ENCODE results near the gene ATXN2L. TPM values are rescaled to one million over a fixed set of nuclear protein-coding genes. Genes with fewer than 3 reads are reported as not detected.

Gene ATXN2L
- total RNA-seq, 2 experiments from 2014 or later = 109 to 451 TPM

GRCh38 chr16:28869201-28869600 is 46.4 kb downstream of the ATXN2L start:
- H2AFZ ChIP-seq (ENCODE audit: low read length) = no peak overlapping the region
- peaks cover 10% of the 10 kb centered on the region for H3K4me1 ChIP-seq (ENCODE audit: insufficient read depth, low read length, poor library complexity, severe bottlenecking)
- no TSS peak for BruUV-seq (replicated peaks)
- H3K36me3 ChIP-seq (ENCODE audit: insufficient read depth, low read length) = peaks cover 67% of the 10 kb centered on the region
- POLR2A ChIA-PET = no interaction called here
- H3K4me2 ChIP-seq (ENCODE audit: low read length) = no peak overlapping the region
- TF ChIP-seq EZH2phosphoT487 (IDR thresholded peaks at IDR 0.05; ENCODE audit: borderline replicate concordance, low read depth, low read length) (no peak), CTCF (conservative IDR thresholded peaks at IDR 0.05; ENCODE audit: low read length) (no peak)
- intact Hi-C loops (cut with micrococcal nuclease; ENCODE audit: unreplicated experiment) = no loop called here
- H3K9me2 ChIP-seq (ENCODE audit: insufficient read depth, low read length) = no peaks in the 10 kb centered on the region
- no peak for DNase-seq (ENCODE audit: low spot score)
- no peak overlapping the region for H3K27ac ChIP-seq (ENCODE audit: low read depth, low read length, poor library complexity, severe bottlenecking)
- peaks cover 16% of the 10 kb centered on the region for H3K79me2 ChIP-seq (ENCODE audit: insufficient read depth, low read depth, low read length)
- CTCF ChIA-PET (ENCODE audit: unreplicated experiment) = no interaction called here
- H3K9me3 ChIP-seq (ENCODE audit: low read length) = no peaks in the 10 kb centered on the region
- H4K20me1 ChIP-seq (ENCODE audit: insufficient read depth, low read length) = no peaks in the 10 kb centered on the region; the same call in 1 of the 2 replicates
- no peak overlapping the region for H3K4me3 ChIP-seq (ENCODE audit: low read depth, low read length, poor library complexity, severe bottlenecking)

GRCh38 chr16:28872952-28873351 is 50.2 kb downstream of the ATXN2L start:
- peaks cover 58% of the 10 kb centered on the region for H3K36me3 ChIP-seq (ENCODE audit: insufficient read depth, low read length)
- H4K20me1 ChIP-seq (ENCODE audit: insufficient read depth, low read length) = no peaks in the 10 kb centered on the region
- no peaks in the 10 kb centered on the region for H3K9me2 ChIP-seq (ENCODE audit: insufficient read depth, low read length)
- H3K27ac ChIP-seq (ENCODE audit: low read depth, low read length, poor library complexity, severe bottlenecking) = no peak overlapping the region
- intact Hi-C loops (cut with micrococcal nuclease; ENCODE audit: unreplicated experiment) = loop anchor here (10.0 kb wide), 1 partner anchor 1882 kb away; no protein-coding TSS in a partner anchor
- POLR2A ChIA-PET = no interaction called here
- no peak overlapping the region for H2AFZ ChIP-seq (ENCODE audit: low read length)
- CTCF ChIA-PET (ENCODE audit: unreplicated experiment) = no interaction called here
- TF ChIP-seq CTCF (conservative IDR thresholded peaks at IDR 0.05; ENCODE audit: low read length) = no peak
- TF ChIP-seq EZH2phosphoT487 (IDR thresholded peaks at IDR 0.05; ENCODE audit: borderline replicate concordance, low read depth, low read length) = no peak
- no TSS peak for BruUV-seq (replicated peaks)
- no peak overlapping the region for H3K4me2 ChIP-seq (ENCODE audit: low read length)
- H3K9me3 ChIP-seq (ENCODE audit: low read length) = no peaks in the 10 kb centered on the region
- DNase-seq (ENCODE audit: low spot score) = no peak
- no peaks in the 10 kb centered on the region for H3K79me2 ChIP-seq (ENCODE audit: insufficient read depth, low read depth, low read length)
- H3K4me3 ChIP-seq (ENCODE audit: low read depth, low read length, poor library complexity, severe bottlenecking) = no peak overlapping the region
- H3K4me1 ChIP-seq (ENCODE audit: insufficient read depth, low read length, poor library complexity, severe bottlenecking) = peaks cover 9% of the 10 kb centered on the region

- H3K9me2 ChIP-seq (ENCODE audit: insufficient read depth, low read length) = no peaks in the 10 kb centered on the region
- no peaks in the 10 kb centered on the region for H4K20me1 ChIP-seq (ENCODE audit: insufficient read depth, low read length)
- H2AFZ ChIP-seq (ENCODE audit: low read length) = no peak overlapping the region
- peaks cover 16% of the 10 kb centered on the region for H3K4me1 ChIP-seq (ENCODE audit: insufficient read depth, low read length, poor library complexity, severe bottlenecking)
- H3K4me2 ChIP-seq (ENCODE audit: low read length) = no peak overlapping the region
- no peak overlapping the region for H3K27ac ChIP-seq (ENCODE audit: low read depth, low read length, poor library complexity, severe bottlenecking)
- peaks cover 55% of the 10 kb centered on the region for H3K36me3 ChIP-seq (ENCODE audit: insufficient read depth, low read length)
- no peaks in the 10 kb centered on the region for H3K9me3 ChIP-seq (ENCODE audit: low read length)
- TSS peak; percentile 87 for BruUV-seq (replicated peaks)
- POLR2A ChIA-PET = no interaction called here
- no peak for TF ChIP-seq EZH2phosphoT487 (IDR thresholded peaks at IDR 0.05; ENCODE audit: borderline replicate concordance, low read depth, low read length)
- TF ChIP-seq CTCF (conservative IDR thresholded peaks at IDR 0.05; ENCODE audit: low read length) = peak; percentile 79
- peak; percentile 50 for DNase-seq (ENCODE audit: low spot score)
- CTCF ChIA-PET (ENCODE audit: unreplicated experiment) = interaction anchor here (0.8 kb wide), 1 partner anchor 72 kb away, joined by 3 read pairs; no protein-coding TSS in a partner anchor
- intact Hi-C loops (cut with micrococcal nuclease; ENCODE audit: unreplicated experiment) = loop anchor here (10.0 kb wide), 1 partner anchor 1881 kb away; no protein-coding TSS in a partner anchor
- H3K79me2 ChIP-seq (ENCODE audit: insufficient read depth, low read depth, low read length) = peaks cover under 1% of the 10 kb centered on the region; the same call in 1 of the 2 replicates
- no peak overlapping the region for H3K4me3 ChIP-seq (ENCODE audit: low read depth, low read length, poor library complexity, severe bottlenecking)
Observed at GRCh38 chr16:28873543-28874201, 50.9 kb downstream of the ATXN2L start.
